Subcutaneous abdominal adipose tissue (tissue), 5 donors: ENCODE results near the gene CTIF.
A peak's percentile ranks its signal among the peaks of the same experiment; 100 is the strongest.

ENCODE experiments used
- H3K27ac ChIP-seq: one replicate; pipeline ENCODE4 v1.7.0; 2013; ENCODE audit warnings: low read depth, mild to moderate bottlenecking, inconsistent platforms, low read length, moderate library complexity
- H3K27me3 ChIP-seq, 5 donors: one replicate each; pipeline ENCODE4 v1.7.0; 2013; ENCODE audit warnings: low read length in 5 of 5, inconsistent platforms in 1 of 5; ENCODE audit not compliant: control insufficient read depth in 5 of 5, insufficient read depth in 4 of 5
- H3K36me3 ChIP-seq, 5 donors: one replicate each; pipeline ENCODE4 v1.7.0; 2013; ENCODE audit warnings: low read length in 5 of 5; ENCODE audit not compliant: control insufficient read depth in 5 of 5, insufficient read depth in 5 of 5
- H3K4me1 ChIP-seq, 5 donors: one replicate each; pipeline ENCODE4 v1.7.0; 2013; ENCODE audit warnings: low read length in 5 of 5, mild to moderate bottlenecking in 3 of 5, moderate library complexity in 1 of 5; ENCODE audit not compliant: control insufficient read depth in 5 of 5, insufficient read depth in 5 of 5
- H3K4me3 ChIP-seq, 5 donors: one replicate each; pipeline ENCODE4 v1.7.0; 2013; ENCODE audit warnings: low read length in 5 of 5, low read depth in 1 of 5
- H3K9ac ChIP-seq, 5 donors: one replicate each; pipeline ENCODE4 v1.7.0; 2013; ENCODE audit warnings: low read length in 5 of 5, mild to moderate bottlenecking in 4 of 5, moderate library complexity in 3 of 5
- H3K9me3 ChIP-seq, 5 donors: one replicate each; pipeline ENCODE4 v1.7.0; 2013; ENCODE audit warnings: low read length in 5 of 5; ENCODE audit not compliant: control insufficient read depth in 5 of 5
- donor health status: healthy.
- donor health status: healthy.
- donor health status: healthy.
- donor health status: healthy.
- donor health status: healthy.

Gene CTIF

GRCh38 chr18:48872234-48873145 lies 333.7 kb downstream of the CTIF start:
- Histone ChIP-seq H3K27me3 (no peaks in the 10 kb centered on the region), H3K27ac (no peak overlapping the region), H3K36me3 (no peaks in the 10 kb centered on the region), H3K9me3 (no peaks in the 10 kb centered on the region), H3K4me3 (no peak overlapping the region), H3K4me1 (peaks cover 3 to 8% (median 5%) of the 10 kb centered on the region in 5 donors), H3K9ac (no peak overlapping the region)

DNA sequence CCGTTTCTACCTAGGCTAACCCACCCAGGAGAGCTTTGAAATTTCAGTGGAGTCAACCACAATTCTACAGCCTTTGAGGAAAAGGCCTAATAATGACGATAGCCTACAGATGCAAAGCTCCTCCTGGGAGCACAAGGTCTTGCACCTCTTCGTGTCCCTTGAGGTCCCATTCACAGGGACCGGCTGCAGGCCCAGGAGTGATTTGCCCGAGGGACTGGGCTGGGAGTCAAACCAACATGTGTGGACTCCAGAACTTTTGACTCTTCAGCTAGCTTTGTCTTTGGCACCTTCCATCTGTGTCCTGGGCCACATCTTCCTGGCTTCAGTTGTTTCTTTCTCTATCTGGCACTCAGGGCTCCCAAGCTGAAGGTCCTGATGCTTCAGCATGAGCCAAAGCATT lies 335.4 kb downstream of the CTIF start:
- no peaks in the 10 kb centered on the region for H3K9me3 ChIP-seq
- H3K27me3 ChIP-seq, result no peaks in the 10 kb centered on the region
- H3K27ac ChIP-seq, result no peak overlapping the region
- no peaks in the 10 kb centered on the region for H3K36me3 ChIP-seq
- H3K4me1 ChIP-seq, result peaks cover 3 to 14% (median 8%) of the 10 kb centered on the region in 5 donors
- H3K9ac ChIP-seq, result no peak overlapping the region
- no peak overlapping the region for H3K4me3 ChIP-seq

- H3K9ac ChIP-seq, result no peak overlapping the region
- H3K27me3 ChIP-seq, result no peaks in the 10 kb centered on the region
- H3K4me3 ChIP-seq, result no peak overlapping the region
- no peaks in the 10 kb centered on the region for H3K36me3 ChIP-seq
- no peak overlapping the region for H3K27ac ChIP-seq
- no peaks in the 10 kb centered on the region for H3K9me3 ChIP-seq
- H3K4me1 ChIP-seq, result peaks cover 3 to 14% (median 8%) of the 10 kb centered on the region in 5 donors
These were observed 335.9 kb downstream of the CTIF start for GRCh38 chr18:48874701-48875162.

- Histone ChIP-seq H3K36me3 (no peaks in the 10 kb centered on the region), H3K4me3 (no peak overlapping the region), H3K9me3 (no peaks in the 10 kb centered on the region), H3K27me3 (no peaks in the 10 kb centered on the region), H3K4me1 (peaks cover 3 to 14% (median 8%) of the 10 kb centered on the region in 5 donors), H3K9ac (no peak overlapping the region), H3K27ac (no peak overlapping the region)
These were observed 336.6 kb downstream of the CTIF start for GRCh38 chr18:48875314-48875941.

DNA sequence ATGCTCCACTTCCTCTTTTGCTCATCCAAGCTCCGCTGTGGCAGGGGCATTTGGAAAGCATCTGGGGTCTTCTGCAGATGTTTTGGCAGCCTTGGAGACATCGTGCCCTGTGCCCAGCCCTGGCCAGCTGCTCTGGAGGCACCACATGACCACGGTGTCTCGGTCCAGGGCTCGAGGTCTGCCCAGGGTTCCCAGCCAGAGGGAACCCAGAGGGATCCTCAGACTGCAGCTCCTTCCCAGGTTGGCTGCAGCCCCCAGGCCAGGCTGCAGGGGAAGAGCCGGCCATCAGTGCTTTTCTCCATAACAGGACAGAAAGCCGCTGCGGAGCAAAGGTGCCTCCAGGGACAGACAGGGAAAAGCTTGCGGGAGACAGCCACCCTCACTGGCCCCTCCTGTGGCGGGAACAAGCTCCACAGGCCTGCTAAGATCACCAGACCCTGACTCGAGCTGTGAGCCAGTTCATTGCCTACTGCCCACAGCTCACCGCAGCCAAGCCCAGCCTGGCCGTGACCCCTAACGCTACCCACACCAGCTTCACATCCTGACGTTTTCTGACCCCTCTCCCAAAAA lies 337.2 kb downstream of the CTIF start:
- peaks cover 3 to 14% (median 8%) of the 10 kb centered on the region in 5 donors for H3K4me1 ChIP-seq
- H3K36me3 ChIP-seq, result no peaks in the 10 kb centered on the region
- H3K9ac ChIP-seq, result no peak overlapping the region
- no peak overlapping the region for H3K27ac ChIP-seq
- H3K4me3 ChIP-seq, result no peak overlapping the region
- no peaks in the 10 kb centered on the region for H3K27me3 ChIP-seq
- no peaks in the 10 kb centered on the region for H3K9me3 ChIP-seq

DNA sequence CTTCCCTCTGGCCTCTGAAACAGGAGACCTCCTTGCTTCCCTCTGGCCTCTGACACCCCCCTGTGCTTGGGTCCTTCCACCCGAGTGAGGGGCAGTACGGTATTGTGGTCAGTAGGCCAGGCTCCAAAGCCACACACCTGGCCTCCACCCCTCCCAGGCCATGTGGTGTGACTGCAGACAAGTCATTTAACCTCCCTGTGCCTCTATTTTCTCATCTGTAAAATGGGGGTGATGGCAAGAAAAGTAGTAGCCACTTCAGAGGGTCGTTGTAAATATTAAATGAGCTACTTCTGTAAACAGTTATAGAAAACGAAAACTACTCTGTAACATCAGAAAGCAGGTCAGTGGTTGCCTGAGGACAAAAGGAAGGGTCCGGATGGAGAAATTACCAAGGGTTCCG lies 337.8 kb downstream of the CTIF start:
- H3K9ac ChIP-seq, result no peak overlapping the region
- no peak overlapping the region for H3K4me3 ChIP-seq
- H3K9me3 ChIP-seq, result no peaks in the 10 kb centered on the region
- no peaks in the 10 kb centered on the region for H3K36me3 ChIP-seq
- no peak overlapping the region for H3K27ac ChIP-seq
- no peaks in the 10 kb centered on the region for H3K27me3 ChIP-seq
- peaks cover 3 to 14% (median 8%) of the 10 kb centered on the region in 5 donors for H3K4me1 ChIP-seq

- no peak overlapping the region for H3K9ac ChIP-seq
- no peak overlapping the region for H3K4me3 ChIP-seq
- no peak overlapping the region for H3K27ac ChIP-seq
- H3K27me3 ChIP-seq, result no peaks in the 10 kb centered on the region
- no peaks in the 10 kb centered on the region for H3K36me3 ChIP-seq
- peaks cover 3 to 10% (median 5%) of the 10 kb centered on the region in 5 donors for H3K4me1 ChIP-seq
- no peaks in the 10 kb centered on the region for H3K9me3 ChIP-seq
These were observed 339.1 kb downstream of the CTIF start for GRCh38 chr18:48877941-48878340.

GRCh38 chr18:48878471-48878870 lies 339.6 kb downstream of the CTIF start:
- Histone ChIP-seq H3K9me3 (no peaks in the 10 kb centered on the region), H3K36me3 (no peaks in the 10 kb centered on the region), H3K4me1 (peaks cover 0 to 8% (median 3%) of the 10 kb centered on the region in 5 donors), H3K27ac (no peak overlapping the region), H3K4me3 (peak overlapping the region in 1 of 5 donors; percentile 11), H3K9ac (no peak overlapping the region), H3K27me3 (no peaks in the 10 kb centered on the region)

- Histone ChIP-seq H3K36me3 (no peaks in the 10 kb centered on the region), H3K9me3 (no peaks in the 10 kb centered on the region), H3K27ac (no peak overlapping the region), H3K4me3 (no peak overlapping the region), H3K9ac (no peak overlapping the region), H3K27me3 (no peaks in the 10 kb centered on the region), H3K4me1 (peaks cover 0 to 8% (median 3%) of the 10 kb centered on the region in 5 donors)
These were observed 340.2 kb downstream of the CTIF start for GRCh38 chr18:48879008-48879431.

DNA sequence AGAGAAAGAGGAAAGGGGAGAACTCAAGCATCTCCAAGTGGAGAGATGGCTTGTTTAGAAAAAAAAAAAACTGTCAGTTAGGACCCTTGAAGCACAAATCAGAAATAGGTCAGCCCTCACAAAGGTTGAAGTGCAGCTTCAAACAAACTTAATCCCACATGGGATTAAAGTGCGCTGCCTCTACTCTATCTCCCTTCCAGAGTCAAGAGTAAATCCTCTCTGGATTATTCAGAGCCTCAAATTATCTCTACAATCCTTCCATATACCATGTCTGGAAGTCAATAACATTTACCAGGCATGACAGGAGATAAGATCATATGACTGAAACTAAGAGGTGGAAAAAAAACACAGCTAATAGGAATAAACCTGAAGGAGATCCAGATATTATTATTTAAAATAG lies 342.1 kb downstream of the CTIF start:
- H3K4me1 ChIP-seq, result peaks cover 0 to 17% (median 3%) of the 10 kb centered on the region in 5 donors
- no peaks in the 10 kb centered on the region for H3K36me3 ChIP-seq
- no peak overlapping the region for H3K9ac ChIP-seq
- H3K9me3 ChIP-seq, result no peaks in the 10 kb centered on the region
- H3K27ac ChIP-seq, result no peak overlapping the region
- H3K4me3 ChIP-seq, result no peak overlapping the region
- no peaks in the 10 kb centered on the region for H3K27me3 ChIP-seq
